ENCODE measurements around the gene SRC. TPM values are rescaled to one million over a fixed set of nuclear protein-coding genes. Genes with fewer than 3 reads are reported as not detected.
A peak's percentile ranks its signal among the peaks of the same experiment; 100 is the strongest.

The SRC gene
- polyA plus RNA-seq, 1 experiment: 13.9 TPM

DNA sequence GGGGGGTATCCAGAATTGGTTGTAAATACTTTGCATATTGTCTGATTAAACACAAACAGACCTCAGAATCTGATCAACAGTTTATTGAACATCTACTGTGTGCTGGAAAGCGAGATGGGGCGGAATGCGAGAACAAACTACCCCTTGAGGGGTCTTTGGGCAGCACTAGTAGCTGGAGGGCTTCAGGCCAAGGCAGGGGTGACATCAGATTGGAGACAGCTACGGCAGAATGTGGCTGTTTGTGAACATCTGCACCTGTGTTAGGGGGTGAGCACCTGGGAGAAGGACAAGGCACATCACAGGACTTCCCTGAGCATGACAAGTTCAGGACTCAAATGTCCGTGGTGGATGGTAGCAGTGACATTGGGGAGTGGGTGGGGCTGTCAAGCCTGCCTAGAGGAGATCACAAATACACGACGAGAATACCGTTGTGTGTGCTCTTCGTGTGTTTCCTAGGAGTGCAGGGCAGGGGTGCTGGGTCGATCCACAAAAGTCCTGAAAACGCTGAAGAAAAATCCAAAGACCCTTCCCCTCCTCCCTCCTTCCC is 59.5 kb downstream of the SRC start:
- H3K27ac ChIP-seq (ENCODE audit: low read depth, low read length): no peak overlapping the region
- ChIA-PET POLR2A (no interaction called here), CTCF (interaction anchor here (0.5 kb wide), 1 partner anchor 128 kb away, joined by 3 read pairs; no protein-coding TSS in a partner anchor)
- TF ChIP-seq, protein P1, sequence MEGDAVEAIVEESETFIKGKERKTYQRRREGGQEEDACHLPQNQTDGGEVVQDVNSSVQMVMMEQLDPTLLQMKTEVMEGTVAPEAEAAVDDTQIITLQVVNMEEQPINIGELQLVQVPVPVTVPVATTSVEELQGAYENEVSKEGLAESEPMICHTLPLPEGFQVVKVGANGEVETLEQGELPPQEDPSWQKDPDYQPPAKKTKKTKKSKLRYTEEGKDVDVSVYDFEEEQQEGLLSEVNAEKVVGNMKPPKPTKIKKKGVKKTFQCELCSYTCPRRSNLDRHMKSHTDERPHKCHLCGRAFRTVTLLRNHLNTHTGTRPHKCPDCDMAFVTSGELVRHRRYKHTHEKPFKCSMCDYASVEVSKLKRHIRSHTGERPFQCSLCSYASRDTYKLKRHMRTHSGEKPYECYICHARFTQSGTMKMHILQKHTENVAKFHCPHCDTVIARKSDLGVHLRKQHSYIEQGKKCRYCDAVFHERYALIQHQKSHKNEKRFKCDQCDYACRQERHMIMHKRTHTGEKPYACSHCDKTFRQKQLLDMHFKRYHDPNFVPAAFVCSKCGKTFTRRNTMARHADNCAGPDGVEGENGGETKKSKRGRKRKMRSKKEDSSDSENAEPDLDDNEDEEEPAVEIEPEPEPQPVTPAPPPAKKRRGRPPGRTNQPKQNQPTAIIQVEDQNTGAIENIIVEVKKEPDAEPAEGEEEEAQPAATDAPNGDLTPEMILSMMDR (IDR thresholded peaks at IDR 0.05; ENCODE audit: low read depth, low read length): no peak
- H3K4me3 ChIP-seq (ENCODE audit: low read depth, low read length): no peak overlapping the region
- no peaks in the 10 kb centered on the region for H3K9me3 ChIP-seq (ENCODE audit: control insufficient read depth, insufficient read depth, low read length)
- peaks cover 27% of the 10 kb centered on the region for H3K27me3 ChIP-seq (ENCODE audit: control insufficient read depth, insufficient read depth, low read length)
- DNase-seq (ENCODE audit: low read depth, low spot score): no peak

DNA sequence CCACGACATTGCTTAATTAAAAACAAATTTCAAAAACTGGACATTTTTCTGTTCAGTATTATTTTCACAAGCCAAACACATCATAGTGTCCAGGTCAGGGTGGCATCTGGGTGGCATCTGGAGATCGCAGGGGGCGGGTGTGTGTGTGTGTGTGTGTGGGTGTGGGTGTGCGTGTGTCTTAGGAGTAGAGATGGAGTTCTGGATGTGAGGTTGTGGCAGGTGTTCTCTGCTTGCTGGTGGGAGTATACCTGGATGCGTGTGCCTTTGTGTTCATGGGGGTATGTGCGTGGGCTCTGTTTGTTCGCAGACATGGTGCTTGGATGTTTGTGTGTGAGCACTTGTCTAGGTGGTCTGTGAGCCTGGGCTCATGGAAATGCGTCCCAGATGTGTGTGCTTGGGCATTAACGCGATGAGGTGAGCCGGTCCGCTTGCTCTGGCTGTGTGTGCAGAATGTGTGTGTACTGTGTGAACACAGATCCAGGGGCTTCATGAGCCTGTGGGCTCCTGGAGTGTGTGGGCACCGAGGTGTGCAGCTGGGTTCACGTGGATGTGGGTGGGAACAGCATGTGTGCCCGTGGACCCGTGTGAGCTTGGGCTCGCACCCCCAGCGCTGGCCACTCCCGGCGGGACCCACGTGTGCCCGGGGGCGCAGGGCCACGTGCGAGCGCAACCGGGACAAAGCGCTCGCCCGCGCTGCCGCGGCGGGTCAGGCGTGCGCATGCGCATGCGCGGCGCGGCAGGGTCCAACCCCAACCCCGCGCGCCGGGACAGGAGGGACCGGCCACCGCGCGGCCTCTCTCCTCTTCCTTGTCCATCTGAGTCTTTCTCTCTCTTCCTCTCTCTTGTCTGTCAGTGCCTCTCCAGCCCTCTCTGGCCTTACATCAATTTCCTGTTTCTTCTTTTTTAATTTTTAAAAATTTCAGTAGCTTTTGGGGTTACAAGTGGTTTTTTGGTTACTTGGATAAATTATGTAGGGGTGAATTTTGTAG is 60.4 kb downstream of the SRC start:
- Histone ChIP-seq H3K4me3 (ENCODE audit: low read depth, low read length) (peak overlapping the region; percentile 51), H3K27me3 (ENCODE audit: control insufficient read depth, insufficient read depth, low read length) (peaks cover 31% of the 10 kb centered on the region), H3K27ac (ENCODE audit: low read depth, low read length) (no peak overlapping the region), H3K9me3 (ENCODE audit: control insufficient read depth, insufficient read depth, low read length) (no peaks in the 10 kb centered on the region)
- DNase-seq (ENCODE audit: low read depth, low spot score): no peak
- ChIA-PET POLR2A (no interaction called here), CTCF (interaction anchor here (0.5 kb wide), 1 partner anchor 129 kb away, joined by 3 read pairs; no protein-coding TSS in a partner anchor)
- TF ChIP-seq, protein P1 (IDR thresholded peaks at IDR 0.05; ENCODE audit: low read depth, low read length): no peak

DNA sequence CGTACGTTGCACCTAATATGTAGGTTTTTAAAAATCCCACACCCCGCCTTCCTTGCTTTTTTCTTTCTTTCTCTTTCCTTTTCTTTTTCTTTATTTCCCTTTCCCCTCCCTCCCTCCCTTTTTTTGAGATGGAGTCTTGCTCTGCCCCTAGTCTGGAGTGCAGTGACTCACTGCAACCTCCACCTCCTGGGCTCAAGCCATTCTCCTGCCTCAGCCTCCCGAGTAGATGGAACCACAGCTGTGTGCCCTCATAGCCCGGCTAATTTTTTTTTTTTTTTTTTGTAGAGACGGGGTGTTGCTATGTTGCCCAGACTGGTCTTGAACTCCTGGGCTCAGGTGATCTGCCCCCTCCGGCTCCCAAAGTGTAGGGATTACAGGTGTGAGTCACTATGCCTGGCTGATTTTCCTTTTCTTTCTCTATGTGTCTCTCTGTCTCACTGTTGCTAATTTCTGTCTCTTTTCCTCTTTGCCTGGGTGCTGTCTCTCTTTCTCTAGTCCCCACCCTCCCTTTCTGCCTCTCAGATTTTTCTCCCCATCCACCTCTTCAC is 61.2 kb downstream of the SRC start:
- POLR2A ChIA-PET: no interaction called here
- CTCF ChIA-PET: no interaction called here

DNA sequence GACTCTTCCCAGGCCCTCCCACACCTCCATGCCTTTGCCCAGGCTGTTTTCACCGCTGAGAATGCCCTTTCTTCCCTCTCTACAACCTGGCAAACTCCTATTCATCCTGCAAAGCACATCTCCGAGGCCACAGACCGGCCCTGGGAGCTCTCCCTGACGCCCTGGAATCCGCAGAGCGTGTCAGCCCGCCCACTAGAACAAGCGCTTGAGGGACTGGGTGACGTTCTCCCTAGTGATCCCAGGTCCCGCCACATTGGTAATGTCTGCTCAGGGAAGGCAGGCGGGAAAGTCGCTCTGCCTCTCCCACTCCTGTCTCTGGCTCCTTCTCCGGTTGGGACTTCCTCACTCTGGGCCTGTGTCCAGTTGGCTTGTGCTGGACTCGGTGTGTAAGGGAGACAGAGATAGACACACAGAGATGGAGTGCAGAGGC is 61.6 kb downstream of the SRC start:
- ChIA-PET CTCF (no interaction called here), POLR2A (no interaction called here)
- Histone ChIP-seq H3K4me3 (ENCODE audit: low read depth, low read length) (no peak overlapping the region), H3K27ac (ENCODE audit: low read depth, low read length) (no peak overlapping the region), H3K9me3 (ENCODE audit: control insufficient read depth, insufficient read depth, low read length) (no peaks in the 10 kb centered on the region), H3K27me3 (ENCODE audit: control insufficient read depth, insufficient read depth, low read length) (peaks cover 36% of the 10 kb centered on the region)
- TF ChIP-seq, protein P1 (IDR thresholded peaks at IDR 0.05; ENCODE audit: low read depth, low read length): no peak
- DNase-seq (ENCODE audit: low read depth, low spot score): no peak

More for the DNA sequence above, 61.2 kb downstream of the SRC start:
- TF ChIP-seq, protein P1 (IDR thresholded peaks at IDR 0.05; ENCODE audit: low read depth, low read length): no peak
- no peak for DNase-seq (ENCODE audit: low read depth, low spot score)
- H3K9me3 ChIP-seq (ENCODE audit: control insufficient read depth, insufficient read depth, low read length): no peaks in the 10 kb centered on the region
- peak overlapping the region; percentile 51 for H3K4me3 ChIP-seq (ENCODE audit: low read depth, low read length)
- H3K27ac ChIP-seq (ENCODE audit: low read depth, low read length): no peak overlapping the region
- H3K27me3 ChIP-seq (ENCODE audit: control insufficient read depth, insufficient read depth, low read length): peaks cover 32% of the 10 kb centered on the region

Measured in AG04450 (cell line).